HG03196 (cell line): Measurements from ENCODE around the gene CLTB.
"Not testable (repeated sequence)": the region's sequence is repeated elsewhere in the genome, so short reads cannot be mapped to it uniquely, and the experiment has no call there.

Experiments used
- ATAC-seq: cut with Tn5 transposase; IDR thresholded peaks from one replicate; pipeline ENCODE4 v1.9.1; 2021; ENCODE audit not compliant: unreplicated experiment

The CLTB gene, protein sequence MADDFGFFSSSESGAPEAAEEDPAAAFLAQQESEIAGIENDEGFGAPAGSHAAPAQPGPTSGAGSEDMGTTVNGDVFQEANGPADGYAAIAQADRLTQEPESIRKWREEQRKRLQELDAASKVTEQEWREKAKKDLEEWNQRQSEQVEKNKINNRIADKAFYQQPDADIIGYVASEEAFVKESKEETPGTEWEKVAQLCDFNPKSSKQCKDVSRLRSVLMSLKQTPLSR

DNA sequence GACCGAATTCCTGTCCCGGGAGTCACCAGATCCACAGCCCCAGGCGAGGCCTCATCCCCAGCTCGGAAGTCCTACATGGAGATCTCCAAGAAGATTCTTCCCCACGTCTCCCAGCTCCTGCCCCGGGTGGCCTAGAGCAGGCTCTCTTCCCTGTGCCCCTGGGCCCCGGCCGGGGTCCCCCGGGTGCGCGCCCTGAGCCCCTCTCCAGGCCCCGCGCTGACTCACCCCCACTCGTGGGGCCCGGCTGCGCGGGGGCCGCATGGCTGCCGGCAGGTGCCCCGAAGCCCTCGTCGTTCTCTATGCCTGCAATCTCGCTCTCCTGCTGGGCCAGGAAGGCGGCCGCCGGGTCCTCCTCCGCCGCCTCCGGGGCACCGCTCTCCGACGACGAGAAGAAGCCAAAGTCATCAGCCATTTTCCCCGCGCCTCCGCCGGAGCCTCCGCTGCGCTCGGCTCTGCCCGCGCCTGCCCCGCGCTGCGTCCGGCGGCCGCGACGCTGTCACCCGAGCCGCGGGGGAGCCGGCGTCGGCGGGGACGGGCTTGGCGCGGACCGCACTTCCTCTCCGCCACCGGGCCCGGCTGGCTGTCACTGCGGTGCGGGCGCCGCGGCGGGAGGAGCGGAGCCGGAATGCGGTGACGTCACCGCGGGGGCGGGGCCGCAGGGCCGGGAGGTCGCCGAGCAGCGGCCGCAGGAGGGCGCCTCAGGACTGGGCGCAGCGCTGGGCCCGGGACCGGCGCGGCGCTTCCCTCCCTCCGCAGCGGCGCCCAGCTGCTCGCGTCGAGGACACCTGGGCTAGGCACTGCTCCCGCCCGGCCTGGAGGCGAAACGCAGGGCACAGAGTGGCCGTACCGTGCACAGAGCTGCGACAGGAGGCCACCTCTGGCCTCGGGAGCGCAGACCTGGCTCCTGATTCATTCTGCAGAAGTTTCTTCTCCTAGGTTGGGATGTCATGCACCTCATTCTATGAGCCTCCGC is at the start of gene CLTB:
TSS of gene CLTB (minus strand) at position 588 of the 973 bp plus-strand sequence. CDS start at position 412, 176 bp downstream.
- ATAC-seq, result peak; percentile 92

- ATAC-seq, result no peak
Observed at GRCh38 chr5:176463113-176463764, 46.9 kb upstream of the CLTB start.

GRCh38 chr5:176461349-176461748 is 45.0 kb upstream of the CLTB start:
- ATAC-seq, result no peak

- no peak for ATAC-seq
Observed at GRCh38 chr5:176458904-176459561, 42.7 kb upstream of the CLTB start.

GRCh38 chr5:176454724-176455394 is 38.5 kb upstream of the CLTB start:
- ATAC-seq, result no peak

GRCh38 chr5:176450077-176450476 is 33.7 kb upstream of the CLTB start:
- no peak for ATAC-seq

GRCh38 chr5:176447978-176448608 is 31.8 kb upstream of the CLTB start, which contains the start of gene FAF2:
Gene FAF2, plus strand, starts transcription at chr5:176448385. Its CDS starts 23 bp downstream, at chr5:176448408.
- peak; percentile 94 for ATAC-seq

- ATAC-seq, result peak; percentile 32
Observed at GRCh38 chr5:176447591-176447977, 31.2 kb upstream of the CLTB start.

DNA sequence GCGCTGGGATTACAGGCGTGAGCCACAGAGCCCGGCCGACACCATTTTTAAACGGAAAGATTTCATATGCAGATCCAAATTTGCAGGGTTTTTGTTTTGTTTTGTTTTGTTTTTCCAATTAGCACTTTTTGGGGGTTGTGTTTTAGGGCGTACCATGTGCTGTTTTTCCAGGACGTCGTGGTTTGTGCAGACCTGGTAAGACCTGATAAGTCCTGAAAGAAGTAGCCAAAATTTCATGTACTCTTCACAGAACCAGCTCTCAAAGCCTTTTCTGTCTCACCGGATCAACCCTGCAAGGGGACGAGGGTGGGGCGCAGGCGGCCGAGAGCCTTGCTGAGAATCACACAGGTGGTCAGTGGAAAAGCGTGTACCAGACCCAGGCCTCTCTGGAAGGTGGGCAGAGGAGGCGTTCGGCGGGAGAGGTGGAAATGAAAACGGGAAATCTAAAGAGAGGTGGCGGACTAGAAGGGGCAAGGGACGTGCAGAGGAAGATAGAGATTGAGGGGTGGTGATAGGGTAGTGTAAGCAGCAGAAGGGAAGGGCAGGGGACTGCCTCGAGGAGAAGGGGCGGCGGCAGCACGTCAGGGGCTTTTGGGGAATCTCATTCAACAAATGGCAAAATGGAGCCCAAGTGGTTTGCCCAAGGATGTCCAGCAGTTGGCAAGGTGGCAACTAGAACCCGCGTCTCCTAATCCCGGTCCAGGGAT is 30.7 kb upstream of the CLTB start:
- ATAC-seq, result peak; percentile 1

- ATAC-seq, result no peak
Observed at GRCh38 chr5:176446028-176446665, 29.8 kb upstream of the CLTB start.

DNA sequence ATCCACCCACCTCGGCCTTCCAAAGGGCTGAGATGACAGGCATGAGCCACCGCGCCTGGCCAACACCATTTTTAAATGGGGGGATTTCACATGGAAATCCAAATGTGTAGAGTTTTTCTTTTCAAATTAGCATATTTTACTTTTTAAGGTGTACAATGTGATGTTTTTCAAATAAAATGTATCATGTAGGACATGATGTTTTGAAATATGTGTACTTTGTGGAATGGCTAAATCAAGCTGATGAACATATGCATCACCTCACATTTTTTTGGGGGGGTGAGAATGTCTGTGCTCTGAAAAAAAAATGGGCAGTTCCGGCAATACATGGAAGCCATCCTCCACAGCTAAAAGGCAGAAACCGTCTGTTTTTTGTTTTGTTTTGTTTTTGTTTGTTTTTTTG is 28.4 kb upstream of the CLTB start:
- no peak for ATAC-seq

GRCh38 chr5:176442911-176443310 is 26.6 kb upstream of the CLTB start:
- not testable (repeated sequence) for ATAC-seq

DNA sequence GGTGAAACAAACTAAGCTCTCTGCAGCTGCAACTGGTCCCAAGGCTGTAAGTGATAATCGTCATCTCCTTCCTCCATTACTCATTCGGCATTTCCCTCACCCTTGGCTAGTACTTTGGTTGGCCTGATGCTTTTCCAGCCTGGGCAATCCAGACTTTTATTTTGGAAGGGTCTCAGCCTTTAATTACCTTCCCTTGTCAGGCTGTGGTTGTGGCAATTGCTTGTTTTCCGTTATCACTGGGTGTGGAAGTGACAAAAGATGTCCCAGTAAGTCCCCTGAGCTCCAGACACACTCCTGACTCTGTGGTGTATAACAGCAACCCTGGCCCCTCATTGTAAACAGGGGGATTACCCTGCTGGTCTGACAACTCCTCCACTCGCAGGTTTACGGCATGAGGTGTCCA is 25.6 kb upstream of the CLTB start:
- ATAC-seq, result no peak

DNA sequence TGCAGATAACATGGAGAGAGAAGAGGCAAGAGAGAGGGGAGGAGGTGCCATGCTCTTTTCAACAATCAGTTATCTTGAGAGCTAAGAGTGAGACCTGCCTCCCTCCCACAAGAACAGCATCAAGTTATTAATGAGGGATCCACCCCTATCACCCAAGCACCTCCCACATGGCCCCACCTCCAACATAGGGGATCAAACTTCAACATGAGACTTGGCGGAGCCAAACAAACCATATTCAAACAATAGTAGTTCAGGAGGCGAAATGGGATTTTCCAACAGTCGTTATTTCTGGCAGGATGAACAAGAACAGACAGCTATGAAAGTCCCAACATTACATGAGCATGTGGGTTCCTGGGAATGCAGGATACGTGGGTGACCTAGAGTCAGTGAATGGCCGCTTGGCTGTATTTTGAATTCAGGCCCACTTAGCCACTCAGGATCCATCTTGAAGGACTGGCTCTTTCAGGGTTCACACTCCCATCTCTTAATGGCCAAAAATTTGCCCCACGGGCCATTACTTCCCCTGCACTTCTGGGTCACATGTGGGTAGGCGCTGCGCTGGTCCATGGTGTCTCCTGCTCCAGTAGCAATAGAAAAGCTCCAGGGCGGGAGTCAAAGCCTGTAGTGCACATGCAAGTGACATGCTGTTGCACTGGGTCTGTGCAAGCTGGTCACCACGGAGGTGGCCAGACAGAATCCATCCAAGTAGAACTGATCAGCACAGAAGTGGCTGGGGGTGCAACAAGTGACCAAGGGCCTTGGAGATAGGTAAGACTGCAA is 24.8 kb upstream of the CLTB start:
- no peak for ATAC-seq

GRCh38 chr5:176438959-176439757 is 22.8 kb upstream of the CLTB start:
- no peak for ATAC-seq

DNA sequence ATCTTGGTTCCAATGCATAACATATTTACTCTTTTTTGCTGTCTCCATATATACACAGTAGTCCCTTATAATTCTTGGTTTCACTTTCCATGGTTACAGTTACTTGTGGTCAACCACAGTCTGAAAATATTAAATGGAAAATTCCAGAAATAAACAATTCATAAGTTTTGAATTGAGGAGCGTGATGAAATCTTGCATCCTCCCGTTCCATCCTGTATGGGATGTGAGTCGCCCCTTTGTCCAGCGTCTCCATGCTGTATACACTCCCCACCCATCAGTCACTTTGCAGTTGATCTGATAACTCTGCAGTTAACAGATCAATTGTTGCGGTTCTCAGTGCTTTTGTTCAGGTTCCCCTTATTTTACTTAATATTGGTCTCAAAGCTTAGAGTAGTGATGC is 20.3 kb upstream of the CLTB start:
- ATAC-seq, result no peak

DNA sequence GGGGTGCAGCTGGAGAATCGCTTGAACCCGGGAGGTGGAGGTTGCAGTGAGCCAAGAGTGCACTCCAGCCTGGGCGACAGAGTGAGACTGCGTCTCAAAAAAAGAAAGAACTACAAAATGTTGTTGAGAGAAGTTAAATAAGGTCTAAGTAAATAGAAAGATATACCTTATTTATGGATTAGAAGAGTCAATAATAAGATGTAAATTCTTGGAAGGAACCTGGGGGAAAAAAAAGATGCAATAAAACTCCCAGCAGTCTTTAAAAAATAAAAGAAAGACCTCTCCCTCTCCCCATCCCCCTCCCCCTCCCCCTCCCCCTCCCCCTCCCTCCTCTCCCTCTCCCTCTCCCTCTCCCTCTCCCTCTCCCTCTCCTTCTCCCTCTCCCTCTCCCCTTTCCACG is 16.4 kb upstream of the CLTB start:
- no peak for ATAC-seq
